ENCODE measurements around the gene MINDY4. TPM values are rescaled to one million over a fixed set of nuclear protein-coding genes. Genes with fewer than 3 reads are reported as not detected.

The MINDY4 gene
- total and polyA plus RNA-seq, 2 of the 4 experiments (the other 2 are of a cell fraction) = 1.8 to 3.6 TPM

DNA sequence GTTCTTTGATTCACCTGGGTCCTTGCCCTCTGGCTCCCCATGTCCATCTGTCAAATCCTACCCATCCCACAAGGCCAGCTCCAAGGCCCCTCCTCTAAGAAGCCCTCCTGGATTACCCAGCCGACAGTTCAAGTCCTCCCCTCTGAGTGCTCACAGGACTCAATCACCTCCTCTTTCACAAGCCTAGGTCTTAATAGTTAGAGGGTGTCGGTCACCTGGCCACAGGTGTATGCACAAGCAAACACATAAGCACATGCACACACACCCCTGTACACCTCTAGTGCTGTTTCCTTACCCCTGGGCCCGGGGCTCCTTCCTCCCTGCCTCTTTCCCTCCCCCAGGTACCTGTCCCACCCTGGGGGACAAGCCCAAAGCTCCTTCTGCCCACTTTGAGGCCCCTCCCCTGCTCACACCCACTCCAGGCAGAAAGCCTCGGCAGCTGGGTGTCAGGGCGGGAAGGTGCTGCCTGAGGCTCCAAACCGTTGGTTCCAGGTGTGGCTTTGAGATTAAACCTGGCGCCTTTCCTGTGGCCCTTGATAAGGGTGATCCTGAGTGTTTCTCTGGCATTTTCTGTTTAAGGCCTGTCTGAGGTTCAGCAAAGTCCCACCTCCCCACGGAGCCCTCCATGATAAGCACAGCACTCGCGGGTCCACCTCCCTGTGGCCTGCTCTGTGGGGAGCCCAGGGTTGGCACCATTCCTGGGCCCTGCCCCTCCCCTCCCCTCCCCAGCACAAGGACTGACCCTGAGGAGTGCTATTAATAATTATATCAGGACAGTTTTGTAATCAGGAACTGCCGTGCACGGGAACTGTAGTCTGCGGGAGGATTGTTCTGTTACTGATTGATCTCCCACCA lies 125.8 kb downstream of the MINDY4 start (continued):
- no peak for TF ChIP-seq MAZ (IDR thresholded peaks at IDR 0.05; ENCODE audit: borderline replicate concordance, low read depth, low read length)

DNA sequence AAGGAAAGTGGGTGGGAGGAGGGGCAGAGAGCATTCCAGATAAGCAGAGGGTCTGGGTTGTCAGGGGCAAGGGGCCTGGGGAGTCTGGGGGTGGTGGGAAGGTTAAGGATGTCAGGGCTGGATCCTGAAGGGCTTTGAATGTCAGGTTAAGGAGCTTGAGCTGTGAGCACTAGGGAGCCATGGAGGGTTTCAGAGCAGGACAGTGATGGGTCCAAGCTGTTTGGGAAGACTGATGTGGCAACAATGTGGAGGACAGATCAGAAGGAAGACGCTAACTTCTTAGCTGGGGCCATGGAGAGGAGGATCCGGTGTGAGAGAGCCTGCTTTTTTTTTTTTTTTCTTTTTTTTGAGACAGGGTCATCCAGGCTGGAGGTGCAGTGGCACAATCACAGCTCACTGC lies 126.6 kb downstream of the MINDY4 start:
- CTCF ChIA-PET = interaction anchor here (0.6 kb wide), 1 partner anchor 19 kb away, joined by 8 read pairs; no protein-coding TSS in a partner anchor
- Histone ChIP-seq H3K56ac (ENCODE audit: extremely low read depth, insufficient read depth, low read length) (no peak overlapping the region), H2AFZ (replicated peaks; ENCODE audit: low read length, poor library complexity) (no peak overlapping the region), H3K14ac (replicated peaks; ENCODE audit: low read depth, low read length) (no peak overlapping the region), H3K9me1 (ENCODE audit: insufficient read depth, low read length) (peaks cover 5% of the 10 kb centered on the region; the same call in 1 of the 2 replicates), H4K8ac (ENCODE audit: low read depth in 2 of 2, low read length in 2 of 2) (no peak overlapping the region), H4K20me1 (ENCODE audit: insufficient read depth, low read length) (no peaks in the 10 kb centered on the region; the same call in 1 of the 2 replicates), H3K18ac (ENCODE audit: low read depth, low read length) (no peak overlapping the region), H2BK20ac (ENCODE audit: low read depth, low read length) (no peak overlapping the region), H2AK9ac (replicated peaks; ENCODE audit: low read depth, low read length, poor library complexity) (no peak overlapping the region), H3K4me2 (ENCODE audit: low read depth, low read length) (no peak overlapping the region), H3K4me1 (ENCODE audit: control insufficient read depth, insufficient read depth, low read length) (peaks cover 13% of the 10 kb centered on the region; the same call in 1 of the 2 replicates), H2BK5ac (ENCODE audit: low read depth, low read length, poor library complexity, severe bottlenecking) (no peak overlapping the region), H3K9me3 (ENCODE audit: control insufficient read depth, insufficient read depth, low read length) (no peaks in the 10 kb centered on the region), H2BK15ac (ENCODE audit: low read depth, low read length) (no peak overlapping the region), H3K79me1 (ENCODE audit: low read depth in 1 of 2, low read length in 2 of 2) (no peaks in the 10 kb centered on the region), H4K91ac (ENCODE audit: insufficient read depth, low read depth, low read length) (no peak overlapping the region), H3K27me3 (ENCODE audit: control insufficient read depth, insufficient read depth, low read length) (peaks cover 11% of the 10 kb centered on the region; the same call in 1 of the 2 replicates), H2BK120ac (ENCODE audit: low read depth, low read length) (no peak overlapping the region), H3K4ac (ENCODE audit: low read depth, low read length) (no peak overlapping the region), H3K23ac (ENCODE audit: low read depth, low read length) (no peak overlapping the region), H4K5ac (ENCODE audit: low read depth, low read length) (no peak overlapping the region), H3K9ac (ENCODE audit: low read depth, low read length) (no peak overlapping the region), H3K27ac (ENCODE audit: insufficient read depth, low read length) (no peak overlapping the region), H3K36me3 (ENCODE audit: control insufficient read depth, insufficient read depth, low read length) (no peaks in the 10 kb centered on the region), H2AK5ac (ENCODE audit: low read depth, low read length) (no peak overlapping the region), H3K4me3 (ENCODE audit: insufficient read depth, low read depth, low read length) (no peak overlapping the region)
- POLR2A ChIA-PET (ENCODE audit: unreplicated experiment) = no interaction called here
- BruUV-seq (replicated peaks) = no TSS peak
- intact Hi-C loops (cut with micrococcal nuclease) (no loop called here), in situ Hi-C loops (cut with MboI; ENCODE audit: low sequenced_read_pairs) (no loop called here), dilution Hi-C loops (cut with HindIII; ENCODE audit: low sequenced_read_pairs, unreplicated experiment) (no loop called here)
- no peak for ATAC-seq (ENCODE audit: low read depth)
- no peak for DNase-seq
- no CpG with 5 or more reads among the region's 2 CpGs for WGBS, 2 experiments (ENCODE audit: extremely low coverage in 2 of 2, insufficient read length in 1 of 2)
- TF ChIP-seq RCOR1 (IDR thresholded peaks at IDR 0.05; ENCODE audit: insufficient replicate concordance, low read length) (no peak), CEBPB (IDR thresholded peaks at IDR 0.05; ENCODE audit: low read depth, low read length) (no peak), RAD21 (IDR thresholded peaks at IDR 0.05; ENCODE audit: low read length) (no peak), MXI1 (IDR thresholded peaks at IDR 0.05; ENCODE audit: borderline replicate concordance, low read depth, low read length) (no peak), ELK1 (IDR thresholded peaks at IDR 0.05; ENCODE audit: borderline replicate concordance, low read depth, low read length) (no peak), RFX5 (IDR thresholded peaks at IDR 0.05; ENCODE audit: low read depth, low read length) (no peak), NFE2L2 (IDR thresholded peaks at IDR 0.05; ENCODE audit: low read depth, low read length) (no peak), MAFK (IDR thresholded peaks at IDR 0.05; ENCODE audit: low read depth, low read length) (no peak), CHD1 (IDR thresholded peaks at IDR 0.05; ENCODE audit: low read depth, low read length) (no peak), POLR2A (IDR thresholded peaks at IDR 0.05; ENCODE audit: low read depth, low read length) (no peak), MAZ (IDR thresholded peaks at IDR 0.05; ENCODE audit: borderline replicate concordance, low read depth, low read length) (no peak), FOS (IDR thresholded peaks at IDR 0.05; ENCODE audit: low read depth, low read length) (no peak)
- TF ChIP-seq, protein P1, sequence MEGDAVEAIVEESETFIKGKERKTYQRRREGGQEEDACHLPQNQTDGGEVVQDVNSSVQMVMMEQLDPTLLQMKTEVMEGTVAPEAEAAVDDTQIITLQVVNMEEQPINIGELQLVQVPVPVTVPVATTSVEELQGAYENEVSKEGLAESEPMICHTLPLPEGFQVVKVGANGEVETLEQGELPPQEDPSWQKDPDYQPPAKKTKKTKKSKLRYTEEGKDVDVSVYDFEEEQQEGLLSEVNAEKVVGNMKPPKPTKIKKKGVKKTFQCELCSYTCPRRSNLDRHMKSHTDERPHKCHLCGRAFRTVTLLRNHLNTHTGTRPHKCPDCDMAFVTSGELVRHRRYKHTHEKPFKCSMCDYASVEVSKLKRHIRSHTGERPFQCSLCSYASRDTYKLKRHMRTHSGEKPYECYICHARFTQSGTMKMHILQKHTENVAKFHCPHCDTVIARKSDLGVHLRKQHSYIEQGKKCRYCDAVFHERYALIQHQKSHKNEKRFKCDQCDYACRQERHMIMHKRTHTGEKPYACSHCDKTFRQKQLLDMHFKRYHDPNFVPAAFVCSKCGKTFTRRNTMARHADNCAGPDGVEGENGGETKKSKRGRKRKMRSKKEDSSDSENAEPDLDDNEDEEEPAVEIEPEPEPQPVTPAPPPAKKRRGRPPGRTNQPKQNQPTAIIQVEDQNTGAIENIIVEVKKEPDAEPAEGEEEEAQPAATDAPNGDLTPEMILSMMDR (conservative IDR thresholded peaks at IDR 0.05; ENCODE audit: low read depth, low read length) = no peak

Measured in IMR-90 (cell line).